AG20443 (cell line): ENCODE measurements around the gene PAM16.
"Not testable (repeated sequence)": the region's sequence is repeated elsewhere in the genome, so short reads cannot be mapped to it uniquely, and the experiment has no call there.

Experiments
- DNase-seq: peaks from one replicate; pipeline ENCODE4 v3.0.0; 2012; ENCODE audit warnings: low spot score, mixed read lengths

The PAM16 gene

DNA sequence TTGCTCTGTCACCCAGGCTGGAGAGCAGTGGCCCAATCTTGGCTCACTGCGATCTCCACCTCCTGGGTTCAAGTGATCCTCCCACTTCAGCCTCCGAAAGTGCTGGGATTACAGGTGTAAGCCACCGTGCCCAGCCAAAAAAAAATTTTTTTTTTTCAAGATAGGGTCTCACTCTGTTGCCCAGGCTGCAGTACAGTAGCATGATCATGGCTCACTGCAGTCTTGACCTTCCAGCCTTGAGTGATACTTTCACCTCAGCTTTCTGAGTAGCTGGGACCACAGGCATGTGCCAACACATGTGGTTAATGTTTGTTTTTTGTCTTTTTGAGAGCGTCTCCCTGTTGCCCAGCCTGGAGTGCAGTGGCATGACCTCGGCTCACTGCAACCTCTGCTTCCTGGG is 1.7 kb upstream of the PAM16 start:
- DNase-seq, result no peak

DNA sequence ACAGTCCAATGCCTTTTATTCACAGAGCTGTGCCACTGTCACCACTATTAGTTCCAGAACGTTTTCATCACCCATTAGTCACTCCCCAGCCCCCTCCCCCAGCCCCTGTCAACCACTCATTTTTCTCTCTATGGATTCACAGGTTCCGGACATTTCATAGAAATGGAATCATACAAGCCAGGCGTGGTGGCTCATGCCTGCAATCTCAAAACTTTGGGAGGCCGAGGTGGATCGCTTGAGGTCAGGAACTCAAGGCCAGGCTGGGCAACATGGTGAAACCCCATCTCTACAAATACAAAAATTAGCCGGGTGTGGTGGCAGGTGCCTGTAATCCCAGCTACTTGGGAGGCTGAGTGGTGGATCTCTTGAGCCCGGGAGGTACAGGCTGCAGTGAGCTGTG is 759 bp upstream of the PAM16 start:
- no peak for DNase-seq

DNA sequence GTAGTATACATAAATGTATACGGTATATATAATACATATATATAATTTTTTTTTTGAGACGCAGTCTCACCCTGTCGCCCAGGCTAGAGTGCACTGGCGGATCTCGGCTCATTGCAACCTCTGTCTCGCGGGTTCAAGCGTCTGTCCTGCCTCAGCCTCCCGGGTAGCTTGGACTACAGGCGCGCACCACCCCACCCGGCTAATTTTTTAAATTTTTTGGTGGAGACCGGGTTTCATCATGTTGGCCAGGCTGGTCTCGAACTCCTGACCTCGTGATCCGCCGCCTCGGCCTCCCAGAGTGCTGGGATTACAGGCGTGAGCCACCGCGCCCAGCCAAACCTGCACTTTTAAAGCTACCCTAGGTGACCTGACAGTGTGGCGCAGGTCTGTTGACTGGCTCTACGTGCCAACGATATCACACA is 745 bp downstream of the PAM16 start:
- DNase-seq, result no peak

DNA sequence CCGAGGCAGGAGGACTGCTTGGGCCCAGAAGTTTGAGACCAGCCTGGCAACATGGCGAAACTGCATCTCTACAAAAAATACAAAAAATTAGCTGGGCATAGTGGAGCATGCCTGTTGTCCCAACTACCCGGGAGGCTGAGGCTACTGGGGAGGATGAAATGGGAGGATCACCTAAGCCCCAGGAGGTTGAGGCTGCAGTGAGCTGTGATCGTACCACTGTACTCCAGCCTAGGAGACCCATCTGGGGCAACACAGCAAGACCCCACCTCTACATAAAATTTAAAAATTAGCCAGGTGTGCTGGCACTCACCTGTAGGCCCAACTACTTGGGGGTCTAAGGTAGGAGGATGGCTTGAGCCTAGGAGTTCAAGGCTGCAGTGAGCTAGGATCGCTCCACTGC is 1.8 kb downstream of the PAM16 start:
- DNase-seq, result no peak

DNA sequence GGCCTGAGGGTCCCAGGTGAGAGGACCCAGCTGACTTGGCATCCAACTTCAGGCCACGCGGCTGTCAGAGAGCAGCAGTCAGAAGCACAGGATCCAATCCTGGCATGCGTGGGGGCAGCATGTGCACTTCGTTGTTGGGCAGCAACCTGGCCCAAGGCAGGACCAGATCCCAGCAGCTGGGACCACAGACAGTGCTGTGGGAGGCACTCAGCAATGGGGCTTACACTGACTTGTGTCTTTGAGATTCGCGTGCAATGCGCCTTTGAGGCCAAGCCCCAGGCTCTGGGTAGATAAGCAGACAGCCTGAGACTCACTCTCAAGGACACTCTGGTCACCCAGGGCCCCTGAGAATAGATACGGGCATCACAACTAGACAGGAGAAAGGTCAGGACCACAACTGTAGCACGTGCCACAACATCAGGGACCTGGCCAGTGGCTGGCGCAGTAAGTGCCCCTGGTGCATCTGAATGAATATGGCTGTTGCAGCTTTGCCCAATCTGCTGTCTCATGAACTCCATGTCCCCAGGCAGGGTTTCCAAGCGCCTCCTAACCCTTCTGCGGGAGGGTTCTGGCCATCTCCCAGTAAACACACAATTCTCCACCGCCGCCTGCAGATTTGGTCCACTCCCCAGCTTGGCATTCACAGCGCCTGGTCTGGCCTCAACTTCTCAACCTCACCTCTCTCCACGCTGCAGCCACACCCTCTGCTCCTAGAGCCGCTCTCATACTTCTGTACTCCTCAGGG is 3.2 kb downstream of the PAM16 start:
- DNase-seq, result no peak

DNA sequence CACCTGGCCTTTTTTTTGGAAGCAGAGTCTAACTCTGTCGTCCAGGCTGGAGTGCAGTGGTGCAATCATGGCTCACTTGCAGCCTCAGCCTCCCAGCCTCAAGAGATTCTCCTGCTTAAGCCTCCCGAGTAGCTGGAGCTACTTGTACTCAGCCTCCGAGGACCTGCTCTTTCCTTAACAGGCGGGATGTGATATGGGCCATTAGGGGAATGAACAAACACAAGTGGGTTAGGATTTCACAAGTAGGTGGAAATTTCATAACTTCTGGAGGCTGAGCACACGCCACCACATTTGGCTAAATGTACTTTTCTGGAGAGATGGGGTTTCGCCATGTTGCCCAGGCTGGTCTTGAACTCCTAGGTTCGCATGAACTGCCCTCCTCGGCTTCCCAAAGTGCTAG is 4.1 kb downstream of the PAM16 start:
- DNase-seq, result no peak

DNA sequence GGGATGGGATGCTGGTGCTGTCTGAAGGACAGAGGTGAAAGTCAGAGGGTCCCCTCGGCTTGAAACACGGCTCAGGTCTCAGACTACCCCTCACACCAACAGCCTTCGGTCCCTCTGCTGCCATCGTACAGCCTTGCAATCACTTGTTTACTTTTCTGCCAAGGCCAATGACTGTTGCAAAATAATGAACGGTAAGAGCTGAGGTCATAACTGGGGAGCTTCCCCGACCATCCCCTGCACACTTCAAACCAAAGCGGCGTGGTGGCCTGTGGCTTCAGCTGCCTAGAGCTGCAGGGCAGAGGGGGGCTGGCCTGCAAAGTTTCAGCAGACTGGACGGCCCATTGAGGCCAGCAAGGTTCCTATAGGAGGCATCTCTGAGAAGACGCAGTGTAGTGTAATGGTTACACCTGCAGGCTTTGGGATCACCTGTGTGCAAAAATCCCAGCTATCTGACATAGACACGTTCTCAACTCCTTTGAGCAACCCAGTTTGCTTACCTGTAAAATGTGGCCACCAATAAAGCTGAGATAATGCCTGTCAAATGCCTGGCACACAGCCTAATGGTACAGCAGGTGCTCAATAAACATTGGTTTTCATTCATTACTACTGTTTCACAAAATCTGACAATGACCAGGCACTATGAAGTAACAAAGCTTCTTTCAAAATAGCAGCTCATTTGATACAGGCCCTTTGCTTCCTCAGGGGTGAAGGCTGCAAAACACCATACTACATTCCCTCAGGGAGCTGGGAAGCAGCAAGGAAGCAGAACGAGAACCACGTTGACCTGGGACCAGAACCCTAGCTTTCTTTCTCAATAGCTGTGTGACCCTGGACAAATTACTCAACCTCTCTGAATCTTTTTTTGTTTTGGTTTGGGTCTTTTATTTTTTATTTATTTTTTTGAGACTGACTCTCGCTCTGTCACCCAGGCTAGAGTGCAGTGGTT is 5.0 kb downstream of the PAM16 start:
- DNase-seq, result no peak

DNA sequence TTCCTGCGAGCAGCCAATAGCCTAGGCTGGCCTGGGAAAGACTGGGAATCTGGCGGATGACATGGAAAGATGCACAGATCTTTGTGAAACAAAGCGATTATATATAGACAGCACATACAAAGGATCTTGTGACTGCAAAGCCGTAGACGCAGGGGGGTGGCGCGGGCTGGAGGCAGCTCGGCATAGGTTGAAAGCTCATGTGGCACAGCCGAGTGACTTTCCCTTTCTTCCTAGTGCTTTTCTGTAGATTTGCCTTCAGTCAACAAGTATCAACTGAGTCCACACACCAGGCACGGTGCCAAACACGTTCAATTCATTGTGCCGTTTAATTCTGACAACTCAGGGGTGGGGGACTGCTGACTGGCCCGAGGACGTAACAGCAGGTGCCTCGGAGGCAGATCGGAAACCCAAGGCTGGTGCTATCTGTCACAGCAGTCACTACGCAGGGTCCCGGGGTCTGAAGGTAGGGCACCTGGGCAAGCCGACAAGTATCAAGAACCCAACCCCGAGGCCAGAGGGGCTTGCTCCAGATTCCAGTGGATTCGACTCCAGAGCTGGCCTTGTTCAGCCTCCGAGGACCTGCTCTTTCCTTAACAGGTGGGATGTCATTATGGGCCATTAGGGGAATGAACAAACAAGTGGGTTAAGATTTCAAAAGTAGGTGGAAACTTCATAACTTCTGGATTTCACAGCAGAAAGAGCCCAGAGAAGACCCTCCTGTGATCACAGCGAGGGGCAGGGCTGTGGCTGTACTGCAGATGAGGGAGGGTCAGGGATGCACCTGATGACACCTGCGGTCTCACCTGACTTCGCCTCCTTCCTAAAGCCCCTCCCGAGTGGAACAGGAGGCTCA is 5.9 kb downstream of the PAM16 start:
- DNase-seq, result no peak

DNA sequence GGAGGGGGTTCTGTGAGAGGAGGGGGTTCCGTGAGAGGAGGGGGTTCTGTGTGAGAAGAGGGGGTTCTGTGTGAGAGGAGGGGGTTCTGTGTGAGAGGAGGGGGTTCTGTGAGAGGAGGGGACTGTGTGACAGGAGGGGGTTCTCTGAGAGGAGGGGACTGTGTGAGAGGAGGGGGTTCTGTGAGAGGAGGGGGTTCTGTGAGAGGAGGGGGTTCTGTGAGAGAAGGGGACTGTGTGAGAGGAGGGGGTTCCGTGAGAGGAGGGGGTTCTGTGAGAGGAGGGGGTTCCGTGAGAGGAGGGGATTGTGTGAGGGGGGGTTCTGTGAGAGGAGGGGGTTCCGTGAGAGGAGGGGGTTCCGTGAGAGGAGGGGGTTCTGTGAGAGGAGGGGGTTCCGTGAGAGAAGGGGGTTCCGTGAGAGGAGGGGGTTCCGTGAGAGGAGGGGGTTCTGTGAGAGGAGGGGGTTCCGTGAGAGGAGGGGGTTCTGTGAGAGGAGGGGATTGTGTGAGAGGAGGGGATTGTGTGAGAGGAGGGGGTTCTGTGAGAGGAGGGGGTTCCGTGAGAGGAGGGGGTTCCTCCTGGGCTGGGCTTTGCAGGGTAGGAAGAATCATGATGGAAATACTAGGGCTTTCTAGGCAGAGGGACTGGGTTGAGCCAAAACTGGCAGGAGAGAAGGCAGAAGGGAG is 6.7 kb downstream of the PAM16 start:
- not testable (repeated sequence) for DNase-seq

DNA sequence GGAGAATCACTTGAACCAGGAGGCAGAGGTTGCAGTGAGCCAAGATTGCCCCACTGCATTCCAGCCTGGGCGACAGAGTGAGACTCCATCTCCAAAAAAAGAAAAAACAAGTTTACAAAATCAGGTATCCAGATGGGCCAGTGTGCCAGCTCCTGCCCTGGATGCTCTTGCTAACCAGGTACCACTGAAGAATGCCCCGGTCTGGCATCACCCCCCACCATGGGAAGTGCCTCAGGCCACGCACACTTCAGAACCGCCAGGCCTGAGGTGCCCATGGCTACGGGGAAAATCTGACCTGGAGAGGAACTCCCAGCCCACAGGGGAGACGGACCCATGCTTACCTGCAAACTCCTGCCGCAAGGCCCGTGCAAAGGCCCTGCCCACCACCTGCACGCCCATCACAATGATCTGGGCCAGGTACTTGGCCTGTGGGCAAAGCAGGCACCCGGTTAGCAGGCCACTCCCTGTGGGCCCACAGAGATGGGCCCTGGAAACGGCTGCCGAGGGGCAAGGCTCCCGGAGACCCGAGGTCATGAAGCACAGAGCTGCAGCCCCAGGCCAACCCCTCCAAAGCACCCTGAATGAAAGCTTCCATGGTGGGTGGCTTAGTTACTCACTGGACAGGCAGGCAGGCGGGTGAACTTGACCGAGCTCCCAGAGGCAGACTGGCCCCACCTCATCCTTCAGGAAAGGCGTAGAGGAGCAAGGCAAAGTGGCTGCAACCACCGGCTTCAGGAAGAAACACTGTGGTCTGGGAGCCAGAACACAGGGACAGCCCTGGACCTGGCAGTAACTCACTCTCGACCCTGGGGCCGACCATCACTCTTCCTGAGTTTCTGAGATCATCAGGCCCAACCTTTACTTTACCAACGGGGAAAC is 8.0 kb downstream of the PAM16 start:
- DNase-seq, result no peak

DNA sequence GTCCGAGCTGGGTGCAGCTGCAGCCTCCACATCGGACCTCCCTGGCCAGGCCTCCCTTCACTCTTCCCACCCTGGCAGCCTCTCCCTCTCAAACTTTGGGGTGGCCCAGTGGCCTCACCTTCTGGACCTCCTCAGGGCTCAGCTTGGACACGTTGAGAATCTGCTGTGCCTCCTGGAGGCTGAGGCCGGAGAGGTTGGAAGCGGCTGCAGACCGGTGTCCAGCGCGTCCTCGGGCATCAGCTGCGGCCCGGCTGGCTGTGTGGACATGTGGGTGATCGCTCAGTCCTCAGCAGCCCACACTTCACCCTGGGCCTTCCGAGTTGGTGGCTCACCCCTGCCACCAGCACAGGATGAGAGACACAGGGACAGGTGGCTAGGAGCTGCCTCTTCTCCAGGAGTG is 9.9 kb downstream of the PAM16 start:
- no peak for DNase-seq

DNA sequence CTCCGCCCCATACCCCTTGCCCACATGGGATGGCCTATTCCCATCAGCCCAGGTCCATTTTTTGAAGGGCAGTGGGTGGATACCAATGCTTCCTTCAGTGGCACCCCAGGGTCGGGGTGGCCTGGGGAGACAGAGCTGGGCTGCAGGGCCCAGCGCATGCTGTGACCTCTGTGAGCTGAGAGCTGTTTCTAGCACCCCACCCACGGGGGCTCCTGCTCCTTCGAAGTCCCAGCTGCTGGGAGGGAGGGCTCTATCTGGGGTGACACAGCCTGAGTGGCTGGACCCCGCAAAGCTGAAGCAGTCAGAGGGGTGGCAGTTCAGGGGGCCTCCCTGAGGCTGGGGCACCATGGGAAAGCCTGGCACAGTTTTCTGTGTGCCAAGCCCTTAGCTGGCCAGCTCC is 10.7 kb downstream of the PAM16 start:
- no peak for DNase-seq

DNA sequence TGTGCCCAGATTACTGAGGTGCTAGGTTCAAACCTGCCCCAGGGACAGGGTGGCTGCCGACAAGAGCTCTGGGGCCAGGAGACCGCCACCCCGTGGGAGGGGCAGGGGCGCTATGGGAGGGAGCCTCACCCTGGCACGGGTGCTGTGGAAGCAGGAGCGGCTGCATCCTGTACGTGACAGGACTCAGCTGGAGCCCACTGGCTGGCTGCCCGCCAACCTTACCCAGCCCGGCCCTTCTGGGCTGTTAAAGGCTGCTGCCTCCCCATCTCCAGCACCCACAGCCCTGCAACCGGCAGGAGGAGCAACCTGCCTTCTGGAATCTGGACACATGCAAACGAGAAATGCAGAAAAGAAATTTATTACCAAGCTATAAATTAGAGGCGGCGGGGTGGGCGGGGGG is 11.2 kb downstream of the PAM16 start:
- DNase-seq, result no peak

DNA sequence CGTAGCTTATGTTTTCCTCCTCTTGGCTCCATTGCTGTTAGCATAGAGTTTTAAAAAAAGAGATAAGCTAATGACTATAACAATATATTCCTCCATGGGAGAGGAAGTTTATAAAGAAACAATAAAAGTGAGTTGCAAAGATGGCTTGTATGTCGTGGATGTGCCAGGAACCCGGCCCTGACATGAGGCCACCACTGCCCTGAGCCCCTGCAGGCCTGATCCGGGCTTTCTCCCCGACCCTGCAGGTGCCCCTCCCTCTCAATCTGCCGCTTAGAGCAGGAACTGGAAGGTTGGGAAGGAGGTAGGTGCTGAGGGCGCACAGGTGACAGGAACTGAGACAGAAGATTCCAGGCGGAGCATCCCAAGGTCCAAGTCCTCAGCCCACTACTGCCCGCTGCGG is 11.7 kb downstream of the PAM16 start:
- DNase-seq, result no peak

DNA sequence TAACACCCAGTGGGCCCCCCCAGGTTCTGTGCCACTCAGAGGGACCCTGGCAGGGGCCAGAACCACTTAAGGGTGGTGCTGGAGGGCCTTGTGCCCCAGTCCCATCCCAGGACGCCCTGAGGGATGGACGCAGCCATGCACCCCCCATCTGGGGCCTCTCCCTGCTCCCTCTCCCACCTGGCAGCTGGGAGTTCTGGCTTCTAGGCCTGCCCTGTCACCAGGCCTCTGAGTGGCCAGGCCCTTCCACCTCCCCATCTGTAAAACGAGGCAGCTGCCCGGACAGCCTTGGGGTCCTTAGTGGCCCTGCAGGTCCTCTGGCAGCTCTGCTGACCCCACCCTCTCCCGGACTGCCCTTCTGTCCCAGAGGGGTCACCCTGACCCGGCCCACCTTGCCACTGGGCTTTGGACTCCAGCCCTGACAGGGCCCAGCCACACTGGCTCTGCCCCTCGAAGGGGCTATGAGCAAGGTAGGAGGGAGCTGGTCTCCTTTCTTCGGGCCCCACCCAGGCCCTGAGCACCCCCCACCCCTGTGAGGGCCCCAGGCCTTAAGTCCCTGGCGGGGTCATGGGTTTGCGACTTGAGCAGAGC is 12.3 kb downstream of the PAM16 start:
- no peak for DNase-seq

DNA sequence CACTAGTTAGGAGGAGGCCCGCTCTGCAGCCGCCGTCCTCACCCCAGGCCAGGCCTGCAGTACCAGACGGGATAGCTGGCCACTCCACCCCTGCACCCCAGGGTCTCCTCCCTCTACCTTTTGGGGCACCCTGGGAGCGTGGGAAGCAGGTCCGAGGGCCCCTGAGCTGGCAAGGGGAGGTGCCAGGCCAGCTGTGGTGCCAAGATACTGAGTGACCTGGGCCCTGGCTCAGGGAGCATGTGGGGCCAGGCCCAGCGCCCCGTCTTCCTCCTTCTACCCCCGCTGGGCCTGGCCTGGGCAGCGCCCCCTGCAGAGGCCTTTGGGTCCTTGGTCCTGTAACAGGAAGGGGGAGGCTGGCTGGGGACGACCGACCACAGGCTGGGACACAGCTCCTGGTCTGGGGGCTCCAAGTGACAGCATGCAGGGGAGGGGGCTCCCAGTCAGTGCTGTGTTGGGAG is 13.0 kb downstream of the PAM16 start:
- DNase-seq, result no peak

DNA sequence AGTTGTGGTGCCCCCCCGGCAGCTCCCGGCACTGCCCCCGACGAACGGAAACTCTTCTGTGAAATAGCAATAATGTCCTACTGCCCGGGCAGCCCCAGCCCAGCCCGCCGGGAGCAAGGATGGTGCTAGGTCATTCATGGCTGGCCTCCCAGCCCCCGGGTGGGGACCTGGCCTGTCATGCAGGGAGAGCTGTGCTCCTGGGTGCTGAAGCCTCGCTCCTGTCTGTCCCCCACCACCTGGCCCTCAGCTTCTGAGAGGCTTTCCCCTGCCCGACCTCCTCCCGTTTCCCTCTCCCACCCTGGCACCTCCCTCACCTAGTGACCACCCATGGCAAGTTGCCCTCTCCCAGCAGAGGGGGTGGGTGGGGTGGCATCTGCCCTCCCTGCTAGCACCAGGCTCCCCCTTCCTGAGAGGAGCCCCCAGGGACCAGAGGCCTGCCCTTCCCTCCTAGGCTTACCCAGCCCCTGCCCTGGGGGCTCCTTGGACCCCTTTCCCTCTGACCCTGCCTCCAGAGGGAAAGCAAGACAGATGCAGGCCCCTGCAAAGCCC is 13.5 kb downstream of the PAM16 start:
- no peak for DNase-seq

DNA sequence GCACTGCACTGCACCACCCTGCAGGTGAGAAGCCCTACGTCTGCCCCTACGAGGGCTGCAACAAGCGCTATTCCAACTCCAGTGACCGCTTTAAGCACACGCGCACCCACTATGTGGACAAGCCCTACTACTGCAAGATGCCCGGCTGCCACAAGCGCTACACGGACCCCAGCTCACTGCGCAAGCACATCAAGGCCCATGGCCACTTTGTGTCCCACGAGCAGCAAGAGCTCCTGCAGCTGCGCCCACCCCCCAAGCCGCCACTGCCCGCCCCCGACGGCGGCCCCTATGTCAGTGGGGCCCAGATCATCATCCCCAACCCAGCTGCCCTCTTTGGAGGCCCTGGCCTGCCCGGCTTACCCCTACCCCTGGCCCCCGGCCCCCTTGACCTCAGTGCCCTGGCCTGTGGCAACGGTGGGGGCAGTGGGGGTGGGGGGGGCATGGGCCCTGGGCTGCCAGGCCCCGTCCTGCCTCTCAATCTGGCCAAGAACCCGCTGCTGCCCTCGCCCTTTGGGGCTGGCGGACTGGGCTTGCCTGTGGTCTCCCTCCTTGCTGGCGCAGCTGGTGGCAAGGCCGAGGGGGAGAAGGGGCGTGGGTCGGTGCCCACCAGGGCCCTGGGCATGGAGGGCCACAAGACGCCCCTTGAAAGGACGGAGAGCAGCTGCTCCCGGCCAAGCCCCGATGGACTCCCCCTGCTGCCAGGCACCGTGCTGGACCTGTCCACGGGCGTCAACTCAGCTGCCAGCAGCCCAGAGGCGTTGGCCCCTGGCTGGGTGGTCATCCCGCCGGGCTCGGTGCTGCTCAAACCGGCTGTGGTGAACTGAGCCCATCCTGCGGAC is 14.2 kb downstream of the PAM16 start:
- DNase-seq, result no peak
